Hippocampal formation (tissue), 2 donors: ENCODE results near the gene PRTN3.
"Not testable (repeated sequence)": the region's sequence is repeated elsewhere in the genome, so short reads cannot be mapped to it uniquely, and the experiment has no call there.

Experiments used
- DNase-seq, 2 donors: peaks; one replicate each; lab custom pipeline; 2025; lab: John Stamatoyannopoulos, UW

The PRTN3 gene

GRCh38 chr19:845707-846521, 5.1 kb downstream of the PRTN3 start:
- no peak for DNase-seq

GRCh38 chr19:848386-848921, 7.7 kb downstream of the PRTN3 start:
- no peak for DNase-seq

GRCh38 chr19:849195-849594, 8.4 kb downstream of the PRTN3 start:
- not testable (repeated sequence) for DNase-seq

- DNase-seq = no peak
These were observed 9.6 kb downstream of the PRTN3 start for GRCh38 chr19:850221-850978.

- DNase-seq = no peak
These were observed 10.2 kb downstream of the PRTN3 start for GRCh38 chr19:850979-851335.

GRCh38 chr19:852136-853013, 11.6 kb downstream of the PRTN3 start, which contains the start of gene ELANE:
Gene ELANE, plus strand, starts transcription at chr19:852303. Its CDS starts 26 bp downstream, at chr19:852329.
- DNase-seq = no peak

- DNase-seq = no peak
These were observed 12.3 kb downstream of the PRTN3 start for GRCh38 chr19:853014-853585.

- not testable (repeated sequence) for DNase-seq
These were observed 12.9 kb downstream of the PRTN3 start for GRCh38 chr19:853614-854220.

- no peak for DNase-seq
These were observed 13.8 kb downstream of the PRTN3 start for GRCh38 chr19:854549-854948.

- DNase-seq = no peak
These were observed 14.3 kb downstream of the PRTN3 start for GRCh38 chr19:855142-855541.

GRCh38 chr19:855566-856120, 14.8 kb downstream of the PRTN3 start:
- no peak for DNase-seq

GRCh38 chr19:858284-858683, 17.5 kb downstream of the PRTN3 start:
- no peak for DNase-seq

- DNase-seq = no peak
These were observed 18.4 kb downstream of the PRTN3 start, which contains the start of gene CFD for GRCh38 chr19:858868-859843. Gene CFD, plus strand, starts transcription at chr19:859664. Its CDS starts 26 bp downstream, at chr19:859690.

GRCh38 chr19:861141-861755, 20.4 kb downstream of the PRTN3 start:
- DNase-seq = no peak

- DNase-seq = no peak
These were observed 21.2 kb downstream of the PRTN3 start for GRCh38 chr19:861756-862580.

- peak in 1 of 2 donors; percentile 24 for DNase-seq
These were observed 21.9 kb downstream of the PRTN3 start for GRCh38 chr19:862581-863314.

GRCh38 chr19:863315-863620, 22.5 kb downstream of the PRTN3 start:
- no peak for DNase-seq
